CD4-positive, alpha-beta T cell treated with Interferon alpha-2 for 1 hour (primary cell): ENCODE measurements around the gene PSMB5.

Source experiments
- DNase-seq, 2 donors: peaks; one replicate each; pipeline ENCODE4 v3.0.0-alpha.2; 2020 to 2022

PSMB5 gene

DNA sequence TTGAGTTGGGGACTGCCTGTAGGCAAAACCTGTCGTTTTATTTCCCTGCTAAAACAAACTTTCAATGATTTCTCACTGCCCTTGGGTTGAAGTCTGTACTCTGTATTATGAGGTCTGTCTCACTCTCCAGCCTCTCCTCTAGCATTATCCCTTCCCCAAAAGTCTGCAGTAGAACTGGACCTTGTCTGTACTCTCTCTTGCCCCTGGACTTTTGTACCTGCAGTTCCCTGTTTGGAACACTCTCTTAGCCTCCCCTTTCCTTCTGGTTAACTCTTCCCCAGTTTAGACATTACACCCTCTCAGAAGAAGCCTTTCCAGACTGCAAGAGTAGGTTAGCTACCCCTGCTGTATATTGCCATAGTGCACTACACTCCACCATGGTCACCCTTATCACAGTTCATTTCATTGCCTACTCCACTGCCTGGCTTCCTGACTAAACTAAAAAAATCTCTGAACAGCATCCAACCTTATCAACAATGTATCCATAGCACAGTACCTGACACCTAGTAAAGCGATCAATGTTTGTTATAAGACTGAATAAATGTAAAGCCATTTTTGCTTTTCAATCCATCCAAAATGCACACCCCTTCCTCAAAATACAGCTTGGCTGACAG, 48.7 kb downstream of the PSMB5 start:
- DNase-seq, result no peak

DNA sequence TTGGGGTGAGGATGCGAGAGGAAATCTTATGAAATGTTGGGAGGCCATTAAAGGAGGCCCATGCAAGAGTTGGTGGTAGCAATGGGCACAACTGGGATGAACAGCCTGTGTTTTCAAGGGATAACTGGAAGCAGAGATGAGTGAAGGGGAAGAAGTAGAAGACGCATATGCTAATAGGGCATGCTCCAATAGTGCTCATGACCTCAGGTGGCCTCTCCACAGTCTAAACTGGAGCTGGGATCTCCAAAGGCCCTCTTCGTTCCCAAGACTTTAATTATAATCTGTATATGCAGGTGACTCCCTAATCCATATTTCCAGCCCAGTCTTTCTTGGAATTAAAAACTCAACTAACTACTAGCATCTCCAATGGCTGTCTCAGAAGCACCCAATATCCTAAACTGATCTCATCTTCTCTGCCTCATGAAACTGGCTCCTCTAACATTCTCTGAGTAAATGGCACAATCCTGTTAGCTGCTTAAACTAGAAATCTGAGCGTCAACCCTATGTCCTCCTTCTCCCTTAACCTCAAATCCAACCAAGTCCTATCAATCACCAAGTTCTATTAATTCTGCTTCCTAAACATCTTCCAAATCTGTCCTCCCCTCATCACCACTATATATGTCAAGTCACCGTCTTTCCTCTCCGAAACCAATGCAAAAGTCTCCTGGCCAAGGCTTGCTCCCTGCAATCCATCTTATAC, 49.6 kb downstream of the PSMB5 start:
- DNase-seq, result no peak

DNA sequence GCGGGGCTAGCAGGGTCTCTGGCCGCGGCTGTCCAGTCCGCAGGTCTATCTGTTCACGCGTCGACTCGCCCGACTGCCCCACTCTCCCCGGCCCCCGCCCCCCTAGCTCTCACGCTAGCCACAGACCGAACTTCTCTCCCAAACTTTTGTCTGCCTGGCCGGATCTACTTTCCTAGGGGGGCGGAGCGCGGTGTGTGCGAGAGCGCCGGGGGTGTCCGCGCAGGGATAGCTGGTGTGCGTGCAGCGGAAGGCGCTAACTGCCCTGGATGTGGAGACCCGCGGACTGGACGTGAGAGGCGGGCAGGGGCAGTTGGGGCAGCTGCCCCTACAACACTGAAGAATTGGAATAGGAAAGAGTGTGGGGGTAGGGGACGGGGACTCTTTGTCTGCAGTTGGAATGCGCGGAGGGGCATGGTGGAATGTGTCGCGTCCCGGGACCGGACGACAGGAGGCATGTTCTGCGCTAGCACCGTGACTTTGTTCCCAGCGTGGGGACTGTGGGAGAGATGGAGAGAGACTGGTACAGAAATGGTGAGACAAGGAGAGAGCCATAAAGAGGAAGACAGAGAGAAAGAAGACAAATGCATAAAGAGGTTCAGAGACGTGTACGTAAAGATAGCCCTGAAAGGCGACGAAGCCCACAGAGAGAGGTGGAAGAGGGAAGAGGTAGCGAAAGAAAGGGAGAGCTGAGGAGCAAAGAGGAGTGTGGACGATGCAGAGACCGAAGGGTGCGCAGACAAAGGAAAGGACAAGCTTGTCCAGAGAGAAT, 52.0 kb downstream of the PSMB5 start, which contains the start of gene AJUBA:
Gene AJUBA, minus strand, starts transcription at position 75 of the 769 bp plus-strand sequence. CDS start 285 bp downstream, outside the sequence.
- peak; percentile 71 to 80 for DNase-seq

DNA sequence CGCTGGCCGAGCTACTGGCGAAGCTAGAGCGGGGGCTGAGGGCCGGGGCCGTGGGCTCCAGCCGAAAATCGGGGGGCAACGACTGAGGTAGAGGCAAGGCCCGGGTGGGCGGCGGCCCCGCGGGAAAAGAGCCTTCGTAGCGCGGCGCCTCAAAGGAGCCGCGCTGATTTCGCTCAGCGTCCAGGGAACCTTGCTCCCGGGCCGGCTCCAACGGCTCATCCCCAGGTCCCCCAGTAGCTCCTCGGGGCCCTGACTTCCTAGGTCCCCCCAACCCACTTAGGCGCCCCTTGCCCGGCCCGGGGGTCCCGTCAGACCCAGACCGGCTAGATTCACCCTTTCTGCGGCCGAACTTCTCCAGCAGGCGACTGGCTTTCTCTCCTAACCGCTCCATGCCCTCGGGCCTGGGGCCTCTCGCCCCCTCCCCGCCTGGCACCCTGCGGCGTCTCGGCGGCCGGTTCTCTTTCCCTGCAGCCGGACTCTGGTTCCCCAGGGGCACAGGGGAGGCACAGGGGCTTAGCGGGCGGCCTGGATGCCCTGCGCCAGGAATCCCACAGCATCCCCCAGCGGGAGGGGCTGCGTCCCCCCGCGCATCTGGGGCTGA, 52.7 kb downstream of the PSMB5 start:
- DNase-seq, result no peak

DNA sequence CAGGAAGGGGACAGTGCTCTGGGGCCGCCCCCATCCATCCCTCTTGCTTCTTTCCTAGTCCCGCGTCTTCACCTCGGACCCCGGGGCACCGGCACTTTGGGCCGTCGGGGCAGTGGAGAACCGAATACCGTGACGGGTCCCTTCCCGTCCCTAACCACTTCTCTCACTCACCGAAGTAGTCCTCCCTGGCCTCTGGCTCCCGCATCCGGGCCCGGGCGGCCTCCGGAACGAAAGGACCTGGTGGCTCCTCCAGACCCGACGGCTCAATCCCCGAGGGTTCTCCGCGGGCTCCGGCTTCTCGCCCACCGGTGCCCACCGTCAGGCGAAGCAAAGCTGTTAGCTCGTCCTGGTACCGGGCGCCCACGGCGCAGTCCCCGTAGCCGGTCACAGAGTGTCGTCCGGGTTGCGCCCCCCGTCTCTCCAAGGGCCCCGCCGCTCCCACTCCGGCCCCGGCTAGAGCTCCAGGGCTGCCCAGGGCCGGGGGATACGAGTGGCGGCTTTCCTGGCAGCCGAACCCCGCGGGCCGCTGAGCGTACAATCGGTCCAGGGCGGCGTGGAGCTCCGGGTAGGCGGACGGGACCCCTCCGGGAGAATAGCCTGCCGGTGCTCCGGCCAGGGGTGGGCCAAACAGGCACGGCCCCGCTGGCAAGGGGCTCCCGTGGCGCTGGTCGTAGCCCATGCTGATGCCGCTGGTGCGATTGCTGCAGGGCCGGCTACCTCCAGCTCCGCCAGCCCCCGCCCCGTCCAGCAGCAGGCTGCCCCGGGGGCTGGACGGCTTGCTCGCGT, 53.4 kb downstream of the PSMB5 start:
- peak in 1 of 2 donors; percentile 26 for DNase-seq

GRCh38 chr14:22980672-22981089, 54.0 kb downstream of the PSMB5 start:
- DNase-seq, result peak in 1 of 2 donors; percentile 32

- DNase-seq, result no peak
Measured at GRCh38 chr14:22979748-22980392, 54.8 kb downstream of the PSMB5 start.

DNA sequence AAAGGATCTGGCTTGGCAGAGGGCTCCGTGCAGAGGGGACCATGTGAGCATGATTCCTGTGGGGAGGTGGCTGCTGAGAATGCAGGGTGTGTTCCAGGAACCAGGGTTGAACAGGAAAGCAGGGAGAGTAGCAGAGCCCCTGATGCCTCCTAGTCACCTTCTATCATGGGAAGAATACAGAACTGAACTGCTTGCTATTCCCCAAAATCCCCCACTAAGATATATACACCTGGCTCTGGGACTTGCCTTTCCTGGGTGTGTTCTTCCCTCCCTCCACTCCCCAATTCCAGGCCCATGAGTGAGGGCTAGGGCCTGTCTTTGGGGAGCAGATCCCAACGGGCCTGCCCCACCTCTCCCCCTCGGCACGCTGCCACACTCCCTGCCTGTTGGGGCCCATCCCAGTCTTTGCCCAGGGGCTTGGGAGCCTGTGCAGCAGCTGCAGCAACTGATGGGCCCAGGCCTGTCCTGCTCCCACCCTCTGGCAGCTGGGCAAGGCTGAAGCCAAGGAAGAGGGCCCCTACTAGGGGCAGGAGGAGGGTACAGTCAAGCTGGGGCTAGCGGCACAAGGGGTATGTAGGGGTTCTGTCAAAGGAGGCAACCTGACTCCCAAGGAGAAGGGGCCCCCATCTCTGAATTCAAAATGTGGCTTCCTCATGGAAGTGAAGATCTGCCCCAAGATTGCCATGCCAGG, 55.6 kb downstream of the PSMB5 start:
- no peak for DNase-seq

- DNase-seq, result no peak
Measured at GRCh38 chr14:22978487-22978837, 56.2 kb downstream of the PSMB5 start.

GRCh38 chr14:22977684-22978486, 56.8 kb downstream of the PSMB5 start:
- no peak for DNase-seq

- DNase-seq, result no peak
Measured at GRCh38 chr14:22977434-22977683, 57.3 kb downstream of the PSMB5 start.

- DNase-seq, result no peak
Measured at GRCh38 chr14:22976620-22977433, 57.9 kb downstream of the PSMB5 start.
